NCI-H1092 (cell line): ENCODE results near the gene HPCAL1.
A peak's percentile ranks its signal among the peaks of the same experiment; 100 is the strongest.

ENCODE experiments used
- DNase-seq: peaks from one replicate; lab custom pipeline; 2025; lab: John Stamatoyannopoulos, UW

HPCAL1 gene

DNA sequence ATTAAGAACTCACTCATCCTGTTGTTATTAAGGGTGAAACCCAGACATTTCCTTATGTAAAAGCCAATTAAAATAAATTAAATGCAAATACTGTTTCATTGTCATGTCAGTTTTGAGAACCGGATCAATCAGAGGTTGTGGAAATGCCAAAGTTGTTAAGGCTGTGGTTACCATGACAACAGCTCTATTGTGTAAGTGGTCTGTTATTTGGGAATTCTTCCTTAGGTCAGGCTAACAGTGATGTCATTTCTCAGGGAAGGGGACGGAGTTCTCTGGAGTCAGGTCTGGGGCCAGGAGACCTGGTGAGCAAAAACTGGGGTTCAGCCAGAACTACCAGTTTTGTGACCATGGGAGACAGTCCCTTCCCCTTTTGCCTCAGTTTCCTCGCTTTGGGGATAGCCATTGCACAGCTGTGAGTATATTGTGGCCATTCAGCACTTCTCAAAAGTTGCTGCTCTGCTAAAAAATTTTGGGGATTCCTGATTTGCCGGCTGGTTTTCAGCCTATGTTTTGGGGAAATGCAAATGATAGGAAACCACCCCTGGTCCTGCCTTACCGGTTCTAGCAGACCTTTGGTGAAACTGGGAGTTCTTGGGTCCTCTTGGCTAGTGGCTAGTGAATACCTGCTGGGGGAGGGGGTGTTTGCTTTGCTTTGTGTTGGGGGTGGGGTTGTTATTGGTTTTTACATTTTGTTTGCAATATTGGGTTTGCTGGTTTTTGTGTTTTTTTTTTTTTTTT is 21.6 kb downstream of the HPCAL1 start:
- DNase-seq, result no peak

- no peak for DNase-seq
These were observed 22.8 kb downstream of the HPCAL1 start for GRCh38 chr2:10325278-10326145.

DNA sequence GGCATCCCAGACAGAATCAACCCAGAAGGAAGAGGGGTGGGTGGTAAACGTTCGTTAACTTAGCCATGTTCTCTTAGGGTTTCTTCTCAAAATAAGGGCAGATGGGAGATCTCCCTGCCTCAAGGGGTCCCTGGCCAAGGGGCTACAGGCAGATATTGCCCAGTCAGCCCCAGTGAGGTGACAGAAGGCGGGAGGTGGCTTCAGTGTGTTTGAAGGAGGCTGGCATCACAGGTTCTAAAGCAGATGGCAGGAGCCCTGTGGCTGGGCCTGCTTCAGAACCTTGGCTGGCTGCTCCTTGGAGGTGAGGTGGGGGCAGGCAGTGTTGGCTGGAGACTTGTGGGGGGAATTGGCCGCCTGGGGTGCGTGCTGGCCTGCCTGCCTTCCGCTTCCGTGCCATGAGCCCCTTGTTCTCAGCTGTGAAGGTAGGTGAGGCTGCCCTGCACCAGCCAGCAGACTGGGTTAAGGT is 23.5 kb downstream of the HPCAL1 start:
- no peak for DNase-seq

DNA sequence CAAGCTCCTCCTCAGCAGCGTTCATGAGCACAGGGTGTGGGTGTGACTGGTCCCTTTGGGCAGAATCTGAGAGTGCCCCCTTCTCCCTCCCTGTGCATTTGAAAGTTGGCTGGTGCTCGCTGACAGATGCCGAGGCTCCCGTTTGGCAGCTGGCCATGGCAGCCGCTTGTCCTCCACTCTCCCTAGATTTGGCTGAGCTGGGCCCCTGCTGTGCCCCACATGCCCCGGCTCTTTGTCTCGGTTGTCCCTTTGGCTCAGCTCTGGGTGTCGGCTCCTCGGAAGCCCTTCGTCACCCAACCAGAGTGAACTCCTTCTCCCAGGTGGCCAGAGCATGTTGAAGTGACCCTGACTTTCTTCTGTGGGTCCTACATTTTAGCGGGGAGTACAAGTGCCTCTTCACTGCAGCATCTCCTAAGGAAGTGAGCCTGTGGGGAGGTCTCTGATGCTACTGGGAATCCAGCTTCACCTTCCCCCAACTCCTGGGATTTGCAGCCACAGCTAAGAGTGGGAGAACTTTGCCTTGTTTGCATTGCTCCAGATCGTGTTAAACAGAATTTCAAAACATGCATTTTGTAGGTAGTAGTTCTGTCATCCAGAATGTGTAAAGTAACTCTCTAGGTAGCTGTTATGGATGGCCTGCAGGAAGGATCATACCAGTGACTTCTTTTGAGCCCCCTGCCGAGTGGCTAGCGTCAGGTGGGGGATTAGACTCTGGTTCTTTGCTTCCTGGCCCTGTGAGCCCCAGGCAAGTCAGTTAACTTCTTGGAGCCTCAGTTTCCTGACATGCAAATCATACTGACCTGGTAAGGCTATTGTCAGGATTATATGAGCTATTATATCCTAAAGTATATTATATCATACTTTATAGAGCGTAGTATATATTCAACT is 24.2 kb downstream of the HPCAL1 start:
- peak; percentile 69 for DNase-seq

- DNase-seq, result no peak
These were observed 25.4 kb downstream of the HPCAL1 start for GRCh38 chr2:10327896-10328669.

GRCh38 chr2:10328670-10329579 is 26.2 kb downstream of the HPCAL1 start:
- no peak for DNase-seq

- DNase-seq, result no peak
These were observed 26.8 kb downstream of the HPCAL1 start for GRCh38 chr2:10329580-10329879.

DNA sequence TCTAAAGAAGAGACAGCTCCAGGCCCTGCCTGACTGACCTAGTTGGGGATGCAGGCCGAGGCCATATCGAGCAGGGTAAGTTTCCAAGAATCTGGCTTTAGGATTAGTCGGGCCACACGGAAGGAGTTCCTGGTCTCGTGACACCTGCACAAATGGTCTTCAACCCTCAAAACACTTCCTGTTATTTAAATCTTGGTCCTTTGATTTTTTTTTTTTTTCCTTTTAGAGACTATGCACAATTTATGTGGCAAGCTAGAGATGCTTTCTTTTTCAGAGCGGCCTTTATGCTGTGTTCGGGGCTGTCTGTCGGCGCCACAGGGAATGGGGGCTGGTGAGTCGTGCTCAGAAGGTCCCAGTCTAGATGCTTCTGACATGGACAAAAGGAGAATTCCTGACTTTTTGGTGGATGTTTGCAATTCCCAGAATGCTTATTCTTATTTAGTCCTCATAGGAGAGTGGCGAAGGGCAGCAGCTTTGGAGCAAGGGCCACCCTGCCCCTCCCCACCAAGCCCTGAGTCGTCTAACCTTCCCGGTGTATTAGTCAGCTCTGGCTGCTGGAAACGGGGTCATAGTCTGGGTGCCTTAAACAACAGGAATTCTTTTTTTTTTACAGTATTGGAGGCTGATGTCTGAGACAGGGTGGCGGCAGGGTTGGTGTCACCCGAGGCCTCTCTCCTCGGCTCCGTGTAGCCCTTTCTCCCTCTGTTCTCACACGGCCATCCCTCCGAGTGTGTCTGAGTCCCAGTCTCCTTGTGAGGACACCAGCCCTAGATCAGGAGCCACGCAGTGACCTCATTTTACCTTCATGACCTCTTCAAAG is 27.4 kb downstream of the HPCAL1 start:
- no peak for DNase-seq

DNA sequence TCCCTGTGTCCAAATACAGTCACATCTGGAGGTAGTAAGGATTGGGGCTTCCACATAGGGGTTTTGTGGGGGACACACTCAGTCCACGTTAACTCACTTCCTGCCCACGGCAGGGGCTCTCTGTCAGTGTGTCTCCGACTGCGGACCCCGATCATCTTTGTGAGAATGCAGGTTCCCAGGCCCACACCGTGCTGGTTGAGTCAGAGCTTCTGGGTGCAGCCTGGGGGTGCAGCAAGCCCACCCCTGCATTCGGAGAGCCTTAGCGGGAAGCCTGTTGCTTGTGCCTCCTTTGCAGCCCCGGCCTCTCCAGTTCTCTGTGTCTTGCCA is 28.0 kb downstream of the HPCAL1 start:
- no peak for DNase-seq

DNA sequence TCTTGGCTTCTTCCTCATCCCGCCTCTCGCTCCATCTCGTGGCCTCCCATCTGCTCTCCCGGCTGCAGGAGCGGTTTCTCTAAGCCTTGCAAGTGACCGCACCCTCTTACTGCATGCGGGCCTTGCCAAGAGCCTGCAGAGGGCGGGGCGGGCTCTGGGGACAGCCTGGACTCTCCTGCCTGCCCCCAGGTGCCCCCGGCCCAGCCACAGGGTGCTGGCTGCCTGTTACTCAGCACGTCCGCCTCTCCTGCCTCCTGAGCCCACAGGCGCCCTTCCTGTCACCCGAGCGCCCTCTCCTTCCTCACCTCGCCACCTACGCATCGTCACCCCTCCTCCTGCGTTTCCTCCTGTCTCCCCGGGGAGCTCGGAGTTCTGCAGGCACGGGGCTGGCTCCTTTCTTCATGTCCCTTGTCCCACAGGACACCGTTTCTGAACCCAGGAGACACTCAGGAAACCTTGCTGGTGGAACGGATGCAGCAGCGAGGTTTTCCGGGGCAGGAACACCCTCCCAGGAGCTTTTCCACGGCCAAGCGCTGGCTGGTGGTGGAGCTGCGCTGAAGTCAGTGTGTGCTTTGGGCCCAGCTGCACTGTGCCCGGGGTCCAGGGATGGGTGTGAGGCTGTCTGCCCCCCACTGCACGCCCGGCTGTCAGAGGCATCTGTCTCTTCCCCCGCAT is 28.5 kb downstream of the HPCAL1 start:
- no peak for DNase-seq

DNA sequence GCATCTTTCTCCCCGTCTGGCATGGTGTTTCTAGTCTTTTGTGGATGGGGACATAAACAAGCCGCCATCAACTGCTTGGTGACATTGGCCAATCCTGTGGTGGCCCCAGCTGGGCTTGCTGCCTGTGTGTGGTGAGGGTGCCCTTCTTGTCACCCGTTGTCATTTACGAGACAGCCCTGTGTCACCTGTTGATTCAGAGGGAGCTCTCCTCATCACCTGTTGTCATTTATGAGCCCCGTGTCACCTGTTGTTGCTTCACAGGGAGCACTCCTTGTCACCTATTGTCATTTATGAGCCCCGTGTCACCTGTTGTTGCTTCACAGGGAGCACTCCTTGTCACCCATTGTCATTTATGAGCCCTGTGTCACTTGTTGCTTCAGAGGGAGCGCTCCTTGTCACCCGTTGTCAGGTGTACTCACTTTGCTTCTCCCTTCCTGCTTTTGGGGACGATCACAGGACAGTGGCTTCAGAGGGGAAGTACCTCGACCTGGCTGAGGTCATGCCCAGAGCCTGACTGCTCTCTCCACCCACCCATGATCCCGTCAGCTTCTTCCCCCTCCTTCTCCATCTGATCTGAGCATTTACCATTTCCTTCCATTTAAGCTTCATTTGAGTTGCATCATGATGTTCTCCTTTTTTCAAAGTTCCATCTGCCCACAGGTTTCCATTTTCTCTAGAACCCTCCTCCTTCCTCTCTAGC is 29.1 kb downstream of the HPCAL1 start:
- no peak for DNase-seq

DNA sequence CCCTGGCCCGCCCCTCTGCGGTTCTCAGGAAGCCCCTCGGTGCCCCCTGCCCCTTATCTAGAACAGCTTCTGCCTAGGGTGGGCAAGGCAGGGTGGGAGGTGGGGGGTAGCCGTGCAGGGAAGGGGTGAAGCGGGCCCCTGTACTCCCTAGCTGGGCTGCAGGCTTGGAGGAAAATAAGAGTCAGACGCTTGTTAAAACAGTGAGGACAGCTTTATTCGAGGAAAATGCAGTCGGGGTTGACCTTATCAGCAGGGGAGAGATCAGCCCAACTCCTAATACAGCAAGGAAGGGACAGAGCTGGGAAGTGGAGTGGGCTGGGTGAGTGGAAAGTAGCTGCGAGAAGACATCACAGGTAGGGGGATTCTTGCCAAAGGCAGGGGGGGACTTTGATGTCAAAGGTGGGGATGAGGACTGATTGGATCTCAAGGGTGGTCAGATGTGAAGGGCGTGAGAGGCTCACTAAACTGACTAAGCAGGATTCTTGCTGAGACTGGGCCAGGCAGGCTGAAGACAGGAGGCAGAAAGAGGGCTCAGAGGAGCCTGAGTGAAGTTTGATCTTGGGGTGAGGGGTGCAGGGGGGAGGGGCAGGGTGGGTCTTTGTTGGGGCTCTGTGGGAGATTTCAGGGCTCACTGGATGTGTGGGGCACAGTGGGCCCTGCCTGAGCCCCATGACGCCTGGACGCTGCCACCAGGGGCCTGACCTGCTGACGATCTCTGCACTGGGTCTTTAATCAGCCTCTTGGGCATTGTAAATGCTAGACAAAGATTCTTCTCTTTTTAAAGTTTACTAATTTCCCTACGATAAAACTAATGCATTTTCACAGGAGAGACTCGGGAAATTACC is 29.9 kb downstream of the HPCAL1 start:
- DNase-seq, result no peak

DNA sequence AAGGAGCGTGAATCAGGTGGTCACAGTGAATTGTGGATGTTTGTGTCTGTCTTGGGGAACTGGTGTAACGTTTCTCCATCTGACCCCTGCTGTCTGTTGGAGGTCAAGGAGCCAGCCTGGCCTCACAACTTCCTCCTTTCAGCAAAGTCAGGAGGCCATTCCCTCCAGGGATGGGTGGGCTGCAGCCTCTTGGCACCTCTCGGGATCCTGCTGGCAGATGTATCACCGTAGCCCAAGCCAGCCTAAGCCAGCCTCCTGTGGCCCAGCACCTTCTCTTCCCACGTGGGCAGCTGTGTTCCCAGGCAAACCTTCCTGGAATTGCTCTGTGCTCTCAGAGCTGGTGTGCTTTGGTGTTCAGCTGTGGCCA is 30.5 kb downstream of the HPCAL1 start:
- DNase-seq, result no peak

DNA sequence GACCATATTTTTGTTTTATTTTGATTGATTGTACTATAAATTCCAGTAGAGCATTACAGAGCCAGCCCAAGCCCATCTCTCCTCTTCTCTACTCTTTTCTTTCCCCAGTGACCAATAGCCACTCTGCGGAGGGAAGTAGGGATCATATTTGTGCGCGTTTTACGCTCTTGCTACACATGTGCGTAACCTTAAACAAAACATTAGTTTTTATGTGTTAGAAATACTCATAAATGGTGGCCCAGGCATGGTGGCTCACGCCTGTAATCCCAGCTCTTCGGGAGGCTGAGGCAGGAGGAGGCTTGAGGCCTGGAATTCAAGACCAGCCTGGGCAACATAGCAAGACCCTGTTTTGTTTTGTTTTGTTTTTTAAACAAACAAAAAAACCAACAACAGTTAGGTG is 31.3 kb downstream of the HPCAL1 start:
- DNase-seq, result no peak

GRCh38 chr2:10335046-10335840 is 32.5 kb downstream of the HPCAL1 start:
- no peak for DNase-seq

GRCh38 chr2:10336283-10336682 is 33.6 kb downstream of the HPCAL1 start:
- DNase-seq, result no peak
